Transverse colon (tissue), 3 donors: ENCODE data around the gene PTGES2.

Experiments used
- EP300 ChIP-seq: sonication (generic); formaldehyde crosslinking; IDR thresholded peaks from one replicate; pipeline ENCODE4 v1.6.1; 2017; ENCODE audit warnings: antibody characterized with exemption, low read depth
- POLR2A ChIP-seq: fragments of 450-650 bp; IDR thresholded peaks from one replicate; pipeline ENCODE4 v1.6.1; 2016; ENCODE audit warnings: antibody characterized with exemption, mild to moderate bottlenecking, moderate library complexity
- TF ChIP-seq, protein P1 (sequence below), 5 experiments: fragments of 200-600 bp in 3 of 5; fragments of 450-650 bp in 2 of 5; sonication (generic) in 3 of 5; IDR thresholded peaks; 1 replicate in 2 of 5; 2 replicates in 3 of 5; pipeline ENCODE4 v1.5.1; 2016 to 2017; ENCODE audit warnings: antibody characterized with exemption in 5 of 5, inconsistent platforms in 3 of 5, mild to moderate bottlenecking in 2 of 5, moderate library complexity in 1 of 5

DNA sequence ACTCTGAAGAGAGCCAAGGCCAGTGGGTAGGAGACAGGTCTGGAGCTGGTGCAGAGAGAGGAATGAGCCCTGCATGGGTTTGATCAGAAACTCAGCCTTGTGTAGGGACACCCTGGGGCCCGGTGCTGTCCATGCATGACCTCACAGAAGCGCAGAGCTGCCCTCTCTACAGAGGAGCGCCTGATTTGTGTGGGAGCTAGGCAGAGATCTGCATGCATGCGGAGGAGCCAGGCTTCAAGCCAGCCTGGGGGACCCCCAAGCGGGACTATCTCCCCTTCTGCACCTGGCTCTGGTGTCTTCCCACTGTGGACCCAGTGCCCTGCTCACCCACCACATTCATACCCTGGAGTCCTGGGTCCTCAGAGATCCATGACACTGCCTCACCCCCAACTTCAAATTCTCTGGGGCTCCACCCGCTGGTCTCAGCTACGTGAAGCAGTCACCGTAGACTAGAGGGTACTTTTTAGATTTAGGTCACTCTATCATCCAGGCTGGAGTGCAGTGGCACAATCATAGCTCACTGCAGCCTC lies 19.1 kb upstream of the PTGES2 start:
- TF ChIP-seq, protein P1, sequence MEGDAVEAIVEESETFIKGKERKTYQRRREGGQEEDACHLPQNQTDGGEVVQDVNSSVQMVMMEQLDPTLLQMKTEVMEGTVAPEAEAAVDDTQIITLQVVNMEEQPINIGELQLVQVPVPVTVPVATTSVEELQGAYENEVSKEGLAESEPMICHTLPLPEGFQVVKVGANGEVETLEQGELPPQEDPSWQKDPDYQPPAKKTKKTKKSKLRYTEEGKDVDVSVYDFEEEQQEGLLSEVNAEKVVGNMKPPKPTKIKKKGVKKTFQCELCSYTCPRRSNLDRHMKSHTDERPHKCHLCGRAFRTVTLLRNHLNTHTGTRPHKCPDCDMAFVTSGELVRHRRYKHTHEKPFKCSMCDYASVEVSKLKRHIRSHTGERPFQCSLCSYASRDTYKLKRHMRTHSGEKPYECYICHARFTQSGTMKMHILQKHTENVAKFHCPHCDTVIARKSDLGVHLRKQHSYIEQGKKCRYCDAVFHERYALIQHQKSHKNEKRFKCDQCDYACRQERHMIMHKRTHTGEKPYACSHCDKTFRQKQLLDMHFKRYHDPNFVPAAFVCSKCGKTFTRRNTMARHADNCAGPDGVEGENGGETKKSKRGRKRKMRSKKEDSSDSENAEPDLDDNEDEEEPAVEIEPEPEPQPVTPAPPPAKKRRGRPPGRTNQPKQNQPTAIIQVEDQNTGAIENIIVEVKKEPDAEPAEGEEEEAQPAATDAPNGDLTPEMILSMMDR (IDR thresholded peaks at IDR 0.05), result no peak
- TF ChIP-seq POLR2A, result no peak
- no peak for TF ChIP-seq EP300
